ENCODE data around the gene ST7.

The ST7 gene

DNA sequence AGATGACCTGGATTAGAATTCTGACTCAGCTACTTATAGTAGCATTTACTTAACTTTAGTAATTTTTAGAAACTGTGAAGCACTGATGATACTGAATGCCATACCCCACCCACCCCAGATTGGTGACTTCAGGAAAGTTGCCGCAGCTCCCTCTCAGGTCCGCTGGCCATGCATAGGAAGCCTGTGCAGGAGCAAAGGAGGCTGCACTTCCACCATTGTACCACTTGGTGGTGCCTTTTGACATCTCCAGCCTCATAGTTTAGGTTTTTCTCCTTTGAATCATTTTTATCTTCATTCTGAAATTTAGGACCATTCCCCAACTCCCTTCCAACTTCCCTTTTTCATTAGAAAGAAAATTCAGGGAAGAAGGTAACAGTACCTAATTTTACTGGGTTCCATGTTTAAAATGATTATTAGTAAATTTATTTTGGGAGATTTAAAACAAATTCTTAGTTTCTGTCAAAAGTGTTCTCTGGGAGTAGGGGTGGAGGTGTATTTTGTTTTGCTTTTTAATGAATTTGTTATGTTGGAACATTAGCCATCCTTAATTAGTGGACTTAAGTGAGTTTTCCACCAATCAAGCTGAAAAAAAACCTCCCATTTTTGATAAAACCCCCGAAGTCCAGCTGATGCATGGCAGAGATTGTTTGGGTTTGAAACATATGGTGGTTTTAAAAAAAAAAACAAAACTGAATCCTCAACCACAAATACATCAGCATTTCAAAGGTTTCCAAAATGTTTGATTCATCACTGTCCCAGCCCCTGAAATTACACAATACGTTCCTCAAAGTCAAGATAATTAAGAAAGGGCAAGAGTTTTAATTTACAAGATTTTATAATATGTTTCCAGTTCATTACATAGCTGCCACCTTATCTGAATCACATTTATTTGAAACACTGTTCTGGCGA is 259.9 kb downstream of the ST7 start:
- no peak overlapping the region for H3K4me3 ChIP-seq (ENCODE audit: low read depth in 1 of 5, low read length in 5 of 5)
- no peaks in the 10 kb centered on the region for H3K4me1 ChIP-seq (ENCODE audit: control insufficient read depth in 5 of 5, insufficient read depth in 5 of 5, low read length in 5 of 5)
- H3K9ac ChIP-seq (ENCODE audit: low read length in 5 of 5): no peak overlapping the region
- H3K27ac ChIP-seq (ENCODE audit: low read depth, low read length): no peak overlapping the region
- peaks cover 3 to 10% (median 6%) of the 10 kb centered on the region in 5 donors for H3K36me3 ChIP-seq (ENCODE audit: control insufficient read depth in 5 of 5, insufficient read depth in 5 of 5, low read length in 5 of 5)
- no peaks in the 10 kb centered on the region for H3K27me3 ChIP-seq (ENCODE audit: control insufficient read depth in 5 of 5, insufficient read depth in 4 of 5, low read length in 5 of 5)
- H3K9me3 ChIP-seq (ENCODE audit: control insufficient read depth in 5 of 5, low read length in 5 of 5): no peaks in the 10 kb centered on the region

DNA sequence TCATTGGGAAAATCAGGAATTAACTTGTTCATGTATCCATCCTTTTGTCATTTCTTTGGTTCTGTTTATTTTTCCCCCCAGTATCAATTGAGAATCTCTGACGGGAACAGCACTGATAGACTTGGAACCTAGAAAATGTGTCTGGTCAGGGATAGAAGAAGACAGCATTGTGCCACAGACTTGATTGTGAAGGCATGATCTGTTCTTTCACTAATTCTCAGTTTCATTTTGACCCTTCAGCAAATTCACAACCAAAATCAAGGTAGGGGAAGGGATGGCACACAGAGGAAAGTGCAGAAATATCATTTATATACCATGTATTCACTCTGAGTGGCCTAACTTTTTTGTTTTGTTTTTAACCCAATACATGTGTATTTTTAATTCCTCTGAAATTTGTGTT is 262.7 kb downstream of the ST7 start:
- no peak overlapping the region for H3K4me3 ChIP-seq (ENCODE audit: low read depth in 1 of 5, low read length in 5 of 5)
- H3K27me3 ChIP-seq (ENCODE audit: control insufficient read depth in 5 of 5, insufficient read depth in 4 of 5, low read length in 5 of 5): no peaks in the 10 kb centered on the region
- no peaks in the 10 kb centered on the region for H3K9me3 ChIP-seq (ENCODE audit: control insufficient read depth in 5 of 5, low read length in 5 of 5)
- H3K36me3 ChIP-seq (ENCODE audit: control insufficient read depth in 5 of 5, insufficient read depth in 5 of 5, low read length in 5 of 5): peaks cover 6 to 15% (median 7%) of the 10 kb centered on the region in 5 donors
- no peak overlapping the region for H3K27ac ChIP-seq (ENCODE audit: low read depth, low read length)
- H3K4me1 ChIP-seq (ENCODE audit: control insufficient read depth in 5 of 5, insufficient read depth in 5 of 5, low read length in 5 of 5): no peaks in the 10 kb centered on the region
- no peak overlapping the region for H3K9ac ChIP-seq (ENCODE audit: low read length in 5 of 5)

DNA sequence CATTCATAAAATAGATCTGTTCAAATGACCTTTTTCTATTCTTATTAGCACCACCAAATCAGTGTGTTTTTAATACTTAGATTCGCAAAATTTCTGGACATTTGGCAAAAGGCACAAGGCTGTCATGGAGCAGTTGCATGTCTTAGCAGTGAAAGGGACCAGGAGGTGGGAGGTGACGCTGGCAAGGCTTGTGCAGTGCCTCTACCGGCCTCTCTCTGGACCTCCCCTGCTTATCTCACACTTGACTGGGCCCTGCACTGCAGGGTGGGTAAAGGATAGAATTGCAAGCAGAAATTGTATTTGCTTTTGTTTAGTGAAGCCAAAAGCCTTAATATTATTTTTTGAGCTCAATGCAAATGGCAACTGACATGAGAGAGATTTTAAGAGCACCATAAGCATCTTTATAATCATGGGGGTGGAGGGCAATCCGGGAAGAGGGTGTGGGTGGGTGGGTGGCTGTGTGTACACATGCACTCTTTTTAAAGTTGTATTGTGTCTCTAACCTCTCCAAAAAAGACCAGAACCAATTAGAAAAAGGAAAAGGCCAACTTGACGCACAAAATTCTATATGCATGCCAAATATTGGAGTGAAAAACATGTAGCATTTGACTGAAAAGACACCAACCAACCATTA is 263.3 kb downstream of the ST7 start:
- no peaks in the 10 kb centered on the region for H3K9me3 ChIP-seq (ENCODE audit: control insufficient read depth in 5 of 5, low read length in 5 of 5)
- no peak overlapping the region for H3K27ac ChIP-seq (ENCODE audit: low read depth, low read length)
- peaks cover 6 to 14% (median 7%) of the 10 kb centered on the region in 5 donors for H3K36me3 ChIP-seq (ENCODE audit: control insufficient read depth in 5 of 5, insufficient read depth in 5 of 5, low read length in 5 of 5)
- H3K4me1 ChIP-seq (ENCODE audit: control insufficient read depth in 5 of 5, insufficient read depth in 5 of 5, low read length in 5 of 5): no peaks in the 10 kb centered on the region
- no peak overlapping the region for H3K4me3 ChIP-seq (ENCODE audit: low read depth in 1 of 5, low read length in 5 of 5)
- H3K27me3 ChIP-seq (ENCODE audit: control insufficient read depth in 5 of 5, insufficient read depth in 4 of 5, low read length in 5 of 5): no peaks in the 10 kb centered on the region
- no peak overlapping the region for H3K9ac ChIP-seq (ENCODE audit: low read length in 5 of 5)

DNA sequence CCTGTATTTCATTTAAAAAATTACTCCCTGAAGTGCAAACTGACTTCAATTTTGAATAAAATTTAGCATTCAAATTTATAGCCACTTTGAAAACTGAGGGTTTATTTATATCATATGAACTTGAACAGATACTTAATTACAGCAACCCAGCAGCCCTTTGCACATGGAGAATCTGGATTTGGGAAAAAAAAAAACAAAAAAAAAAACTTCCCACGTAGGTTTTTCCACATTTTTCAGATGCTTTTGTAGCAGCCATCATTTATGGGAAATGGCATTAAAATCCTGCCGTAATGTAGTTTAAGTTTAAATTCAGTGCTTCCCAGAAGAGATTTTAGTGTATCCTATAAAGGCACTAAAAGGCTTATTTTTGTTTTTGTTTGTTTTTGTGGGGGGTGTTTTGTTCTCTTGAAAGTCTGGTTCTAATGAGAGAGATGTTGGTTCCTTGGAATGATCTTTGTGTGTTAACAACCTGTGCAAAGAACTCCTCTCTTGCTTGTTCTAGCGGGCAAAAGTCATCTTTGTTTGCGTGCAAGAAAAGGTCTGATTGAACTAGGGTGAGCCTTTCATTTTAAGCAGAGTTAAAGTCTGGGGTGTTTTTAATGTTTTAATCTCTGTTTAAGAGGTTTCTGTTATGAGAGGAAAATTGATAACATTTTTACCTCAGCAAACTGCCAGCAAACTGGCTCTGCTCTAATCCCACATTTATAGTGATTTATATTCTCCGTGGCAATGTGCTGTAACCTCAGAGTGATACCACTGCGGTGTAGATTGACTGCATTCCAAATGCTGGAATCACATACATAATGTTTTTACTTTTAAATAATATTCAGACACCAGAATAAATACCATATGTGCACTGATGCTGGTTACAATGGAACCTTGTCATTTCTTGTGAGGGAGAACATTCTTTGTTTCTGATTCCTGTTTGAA is 264.1 kb downstream of the ST7 start:
- Histone ChIP-seq H3K9me3 (ENCODE audit: control insufficient read depth in 5 of 5, low read length in 5 of 5) (no peaks in the 10 kb centered on the region), H3K9ac (ENCODE audit: low read length in 5 of 5) (no peak overlapping the region)

DNA sequence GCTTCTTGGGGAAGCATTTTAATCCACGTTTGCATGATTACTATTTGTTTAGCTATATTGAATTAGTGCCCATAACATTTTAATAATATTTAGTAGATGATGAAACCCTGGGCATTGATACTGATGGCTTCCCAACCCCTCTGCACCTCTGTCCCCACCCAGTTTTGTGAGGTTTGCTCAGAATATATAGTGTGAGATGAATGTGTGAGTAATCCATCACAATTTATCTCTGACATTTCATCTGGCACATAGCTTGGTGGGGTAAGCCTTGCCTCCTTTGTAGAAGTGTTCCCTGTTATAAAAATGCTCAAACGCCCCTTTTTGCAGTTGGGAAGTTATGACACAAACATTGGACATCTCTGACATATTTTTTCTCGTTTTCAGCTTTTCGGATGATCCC is 265.4 kb downstream of the ST7 start:
- Histone ChIP-seq H3K36me3 (ENCODE audit: control insufficient read depth in 5 of 5, insufficient read depth in 5 of 5, low read length in 5 of 5) (peaks cover 11 to 34% (median 21%) of the 10 kb centered on the region in 5 donors), H3K27me3 (ENCODE audit: control insufficient read depth in 5 of 5, insufficient read depth in 4 of 5, low read length in 5 of 5) (no peaks in the 10 kb centered on the region)

More for the DNA sequence above, 264.1 kb downstream of the ST7 start:
- H3K4me3 ChIP-seq (ENCODE audit: low read depth in 1 of 5, low read length in 5 of 5): no peak overlapping the region
- peaks cover 6 to 21% (median 10%) of the 10 kb centered on the region in 5 donors for H3K36me3 ChIP-seq (ENCODE audit: control insufficient read depth in 5 of 5, insufficient read depth in 5 of 5, low read length in 5 of 5)
- no peaks in the 10 kb centered on the region for H3K27me3 ChIP-seq (ENCODE audit: control insufficient read depth in 5 of 5, insufficient read depth in 4 of 5, low read length in 5 of 5)
- H3K27ac ChIP-seq (ENCODE audit: low read depth, low read length): no peak overlapping the region
- no peaks in the 10 kb centered on the region for H3K4me1 ChIP-seq (ENCODE audit: control insufficient read depth in 5 of 5, insufficient read depth in 5 of 5, low read length in 5 of 5)

DNA sequence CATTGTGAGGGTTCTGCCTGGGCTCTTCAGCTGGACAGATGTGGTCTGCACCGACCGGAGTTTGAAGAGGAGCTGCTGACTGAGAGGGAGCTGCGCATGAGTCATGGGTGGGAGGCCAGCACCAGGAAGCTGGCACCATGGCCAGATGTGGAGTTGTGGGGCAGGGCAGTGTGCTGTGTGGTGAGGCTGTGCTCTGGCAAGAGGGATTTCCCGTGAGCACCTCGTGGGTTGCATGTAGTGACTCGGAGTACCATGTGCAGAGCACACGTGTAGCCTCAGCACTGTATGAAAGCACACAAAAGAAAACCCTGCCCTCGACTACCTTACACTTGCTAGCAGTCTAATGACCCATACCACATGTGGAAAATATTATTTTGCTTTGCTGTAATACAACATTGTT is 266.2 kb downstream of the ST7 start:
- no peaks in the 10 kb centered on the region for H3K4me1 ChIP-seq (ENCODE audit: control insufficient read depth in 5 of 5, insufficient read depth in 5 of 5, low read length in 5 of 5)
- no peak overlapping the region for H3K9ac ChIP-seq (ENCODE audit: low read length in 5 of 5)
- H3K36me3 ChIP-seq (ENCODE audit: control insufficient read depth in 5 of 5, insufficient read depth in 5 of 5, low read length in 5 of 5): peaks cover 16 to 34% (median 21%) of the 10 kb centered on the region in 5 donors
- no peak overlapping the region for H3K4me3 ChIP-seq (ENCODE audit: low read depth in 1 of 5, low read length in 5 of 5)
- H3K27me3 ChIP-seq (ENCODE audit: control insufficient read depth in 5 of 5, insufficient read depth in 4 of 5, low read length in 5 of 5): no peaks in the 10 kb centered on the region
- no peaks in the 10 kb centered on the region for H3K9me3 ChIP-seq (ENCODE audit: control insufficient read depth in 5 of 5, low read length in 5 of 5)
- no peak overlapping the region for H3K27ac ChIP-seq (ENCODE audit: low read depth, low read length)

More for the DNA sequence above, 265.4 kb downstream of the ST7 start:
- no peaks in the 10 kb centered on the region for H3K4me1 ChIP-seq (ENCODE audit: control insufficient read depth in 5 of 5, insufficient read depth in 5 of 5, low read length in 5 of 5)
- H3K27ac ChIP-seq (ENCODE audit: low read depth, low read length): no peak overlapping the region
- H3K9me3 ChIP-seq (ENCODE audit: control insufficient read depth in 5 of 5, low read length in 5 of 5): no peaks in the 10 kb centered on the region
- no peak overlapping the region for H3K9ac ChIP-seq (ENCODE audit: low read length in 5 of 5)
- no peak overlapping the region for H3K4me3 ChIP-seq (ENCODE audit: low read depth in 1 of 5, low read length in 5 of 5)

DNA sequence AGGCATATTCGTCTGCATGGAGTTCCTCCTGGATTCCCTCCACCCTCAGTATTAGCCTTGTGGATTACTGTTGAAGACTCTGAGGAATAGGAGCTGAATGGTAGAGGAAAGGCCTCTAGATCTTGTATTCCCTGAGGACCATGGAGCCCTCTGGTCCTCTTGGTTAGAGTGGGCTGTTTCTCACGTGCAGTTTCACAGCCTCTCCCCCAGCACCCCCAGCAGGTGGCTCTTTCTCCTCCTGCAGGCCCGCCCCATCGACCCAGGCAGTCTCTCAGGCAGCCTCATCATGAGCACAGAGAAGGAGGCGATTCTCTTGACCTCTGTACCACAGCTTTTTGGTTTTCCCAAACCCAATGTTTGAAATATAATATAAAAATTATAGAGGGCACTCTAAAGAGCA is 267.5 kb downstream of the ST7 start:
- Histone ChIP-seq H3K9ac (ENCODE audit: low read length in 5 of 5) (no peak overlapping the region), H3K36me3 (ENCODE audit: control insufficient read depth in 5 of 5, insufficient read depth in 5 of 5, low read length in 5 of 5) (peaks cover 15 to 40% (median 21%) of the 10 kb centered on the region in 5 donors)

DNA sequence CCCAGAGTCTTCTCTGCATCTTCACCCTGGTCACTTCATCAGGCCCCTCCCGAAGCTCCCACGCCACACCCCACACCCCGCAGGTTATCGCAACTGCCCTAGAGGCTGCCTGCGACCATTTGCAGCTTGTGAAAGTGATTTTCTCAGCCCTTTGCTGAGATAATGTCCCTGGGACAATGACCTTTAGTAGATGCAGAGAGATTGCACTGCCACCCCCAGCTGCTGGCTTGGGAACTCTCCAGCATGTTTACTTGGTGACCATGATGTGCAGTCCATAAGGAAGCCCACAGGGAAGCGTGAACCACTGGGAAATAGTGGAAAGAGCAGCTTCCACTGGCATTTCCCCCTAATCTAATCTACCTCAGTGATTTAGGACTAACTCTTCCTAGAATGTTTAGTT is 272.2 kb downstream of the ST7 start:
- H3K27ac ChIP-seq (ENCODE audit: low read depth, low read length): no peak overlapping the region
- no peaks in the 10 kb centered on the region for H3K9me3 ChIP-seq (ENCODE audit: control insufficient read depth in 5 of 5, low read length in 5 of 5)
- H3K27me3 ChIP-seq (ENCODE audit: control insufficient read depth in 5 of 5, insufficient read depth in 4 of 5, low read length in 5 of 5): no peaks in the 10 kb centered on the region
- no peak overlapping the region for H3K9ac ChIP-seq (ENCODE audit: low read length in 5 of 5)
- H3K4me3 ChIP-seq (ENCODE audit: low read depth in 1 of 5, low read length in 5 of 5): no peak overlapping the region
- H3K36me3 ChIP-seq (ENCODE audit: control insufficient read depth in 5 of 5, insufficient read depth in 5 of 5, low read length in 5 of 5): peaks cover 9 to 32% (median 20%) of the 10 kb centered on the region in 5 donors
- H3K4me1 ChIP-seq (ENCODE audit: control insufficient read depth in 5 of 5, insufficient read depth in 5 of 5, low read length in 5 of 5): no peaks in the 10 kb centered on the region

More for the DNA sequence above, 267.5 kb downstream of the ST7 start:
- Histone ChIP-seq H3K4me3 (ENCODE audit: low read depth in 1 of 5, low read length in 5 of 5) (no peak overlapping the region), H3K4me1 (ENCODE audit: control insufficient read depth in 5 of 5, insufficient read depth in 5 of 5, low read length in 5 of 5) (no peaks in the 10 kb centered on the region), H3K9me3 (ENCODE audit: control insufficient read depth in 5 of 5, low read length in 5 of 5) (no peaks in the 10 kb centered on the region), H3K27me3 (ENCODE audit: control insufficient read depth in 5 of 5, insufficient read depth in 4 of 5, low read length in 5 of 5) (no peaks in the 10 kb centered on the region), H3K27ac (ENCODE audit: low read depth, low read length) (no peak overlapping the region)

DNA sequence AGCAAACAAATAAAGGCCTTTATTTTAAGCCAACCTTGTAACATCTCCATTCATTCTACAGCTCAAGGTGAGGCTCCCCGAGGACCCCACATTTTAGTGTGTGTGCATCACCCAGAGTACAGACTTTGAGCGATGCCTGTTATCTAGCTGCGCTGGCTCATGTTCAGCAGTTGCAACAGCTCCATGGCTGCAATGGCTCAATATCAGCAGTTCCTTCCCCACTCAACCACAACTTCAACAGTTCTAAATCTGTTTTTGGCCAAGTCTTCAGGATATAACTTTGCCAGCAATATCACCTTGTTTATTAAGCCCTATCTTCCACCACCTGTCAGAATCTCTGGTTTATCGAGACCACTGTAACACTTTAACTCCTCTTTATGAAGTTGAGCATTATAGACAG is 273.8 kb downstream of the ST7 start:
- peaks cover 9 to 20% (median 14%) of the 10 kb centered on the region in 5 donors for H3K36me3 ChIP-seq (ENCODE audit: control insufficient read depth in 5 of 5, insufficient read depth in 5 of 5, low read length in 5 of 5)
- no peak overlapping the region for H3K4me3 ChIP-seq (ENCODE audit: low read depth in 1 of 5, low read length in 5 of 5)
- no peaks in the 10 kb centered on the region for H3K9me3 ChIP-seq (ENCODE audit: control insufficient read depth in 5 of 5, low read length in 5 of 5)

More for the DNA sequence above, 273.8 kb downstream of the ST7 start:
- H3K9ac ChIP-seq (ENCODE audit: low read length in 5 of 5): no peak overlapping the region
- H3K4me1 ChIP-seq (ENCODE audit: control insufficient read depth in 5 of 5, insufficient read depth in 5 of 5, low read length in 5 of 5): no peaks in the 10 kb centered on the region
- no peak overlapping the region for H3K27ac ChIP-seq (ENCODE audit: low read depth, low read length)
- no peaks in the 10 kb centered on the region for H3K27me3 ChIP-seq (ENCODE audit: control insufficient read depth in 5 of 5, insufficient read depth in 4 of 5, low read length in 5 of 5)

Measured in subcutaneous abdominal adipose tissue (tissue), 5 donors.